Caco-2 (cell line): ENCODE measurements around the gene MNAT1. TPM values are rescaled to one million over a fixed set of nuclear protein-coding genes. Genes with fewer than 3 reads are reported as not detected.

Experiments
- BruUV-seq: library from RNA; stranded (reverse); fragments of 400-500 nt; replicated peaks from 2 replicates; lab custom pipeline; 2021; lab: Mats Ljungman, UMichigan
- CTCF ChIA-PET: fragments of 300-600 bp; sonication (Branson Sonifier 250); formaldehyde crosslinking; loops from one replicate; lab custom pipeline; 2022; ENCODE audit warnings: antibody characterized with exemption; lab: Charles Lee
- POLR2A ChIA-PET: fragments of 300-600 bp; sonication (Branson Sonifier 250); formaldehyde crosslinking; loops from one replicate; lab custom pipeline; 2022; ENCODE audit warnings: antibody characterized with exemption; lab: Charles Lee
- DNase-seq, 2 experiments: peaks; one replicate each; pipeline versions ENCODE4 v3.0.0 to v3.0.0-alpha.2; 2020 to 2022
- H3K27me3 ChIP-seq: replicated peaks from 2 replicates; pipeline ENCODE4 v1.6.0; 2011; ENCODE audit warnings: low read length; ENCODE audit not compliant: control insufficient read depth, insufficient read depth
- H3K36me3 ChIP-seq: 2 replicates; pipeline ENCODE4 v1.5.1; 2011; ENCODE audit warnings: low read length; ENCODE audit not compliant: control insufficient read depth, insufficient read depth
- H3K4me1 ChIP-seq: fragments of 250-450 bp; sonication (Bioruptor Pico); 2 replicates; pipeline ENCODE4 v1.5.1; 2020; ENCODE audit warnings: mild to moderate bottlenecking
- H3K4me3 ChIP-seq: 2 replicates; pipeline ENCODE4 v1.5.1; 2011; ENCODE audit warnings: low read depth, mild to moderate bottlenecking, control low read depth, low read length
- H3K9me3 ChIP-seq: fragments of 250-450 bp; sonication (Bioruptor Pico); 2 replicates; pipeline ENCODE4 v1.5.1; 2020; ENCODE audit warnings: mild to moderate bottlenecking, moderate library complexity
- H3K27ac Mint-ChIP-seq: one replicate; pipeline ENCODE4 v1.8.0; 2022; ENCODE audit warnings: mixed read lengths; ENCODE audit not compliant: unreplicated experiment
- H3K27me3 Mint-ChIP-seq: one replicate; pipeline ENCODE4 v1.8.0; 2022; ENCODE audit warnings: mixed read lengths; ENCODE audit not compliant: insufficient read depth, unreplicated experiment
- H3K36me3 Mint-ChIP-seq: one replicate; pipeline ENCODE4 v1.8.0; 2022; ENCODE audit warnings: mild to moderate bottlenecking, mixed read lengths; ENCODE audit not compliant: insufficient read depth, unreplicated experiment
- H3K4me1 Mint-ChIP-seq: one replicate; pipeline ENCODE4 v1.8.0; 2022; ENCODE audit warnings: low read depth, mixed read lengths; ENCODE audit not compliant: unreplicated experiment
- H3K4me3 Mint-ChIP-seq: one replicate; pipeline ENCODE4 v1.8.0; 2022; ENCODE audit warnings: mild to moderate bottlenecking, moderate library complexity, mixed read lengths; ENCODE audit not compliant: unreplicated experiment
- H3K9me3 Mint-ChIP-seq: one replicate; pipeline ENCODE4 v1.8.0; 2022; ENCODE audit warnings: mixed read lengths; ENCODE audit not compliant: unreplicated experiment
- CTCF ChIP-seq, 2 experiments: fragments of 200-600 bp in 1 of 2; IDR thresholded peaks; 1 replicate in 1 of 2; 2 replicates in 1 of 2; pipeline versions ENCODE4 v1.5.1 to v1.8.0; 2011 to 2022; ENCODE audit warnings: antibody characterized with exemption in 1 of 2, control low read depth in 1 of 2, inconsistent platforms in 1 of 2, low read depth in 1 of 2, low read length in 1 of 2, mild to moderate bottlenecking in 1 of 2, moderate library complexity in 1 of 2; ENCODE audit not compliant: insufficient read depth in 1 of 2, severe bottlenecking in 1 of 2, unreplicated experiment in 1 of 2
- intact Hi-C: fragments of 100-400 bp; cut with micrococcal nuclease; formaldehyde crosslinking; loops from one replicate; pipeline ENCODE4 v1.10.0; 2022; ENCODE audit not compliant: unreplicated experiment
- total RNA-seq: library from RNA; stranded (reverse); gene quantifications from 2 replicates; pipeline ENCODE4 v1.2.3, GENCODE V29; 2022

MNAT1 gene
- total RNA-seq, 1 experiment from 2014 or later = 36.4 TPM

- intact Hi-C loops = no loop called here
- H3K4me3 Mint-ChIP-seq = no peak overlapping the region
- peaks cover 19% of the 10 kb centered on the region for H3K4me1 Mint-ChIP-seq
- H3K36me3 ChIP-seq = no peaks in the 10 kb centered on the region
- CTCF ChIA-PET = no interaction called here
- POLR2A ChIA-PET = no interaction called here
- no peak for TF ChIP-seq CTCF (IDR thresholded peaks at IDR 0.05; ENCODE audit: insufficient read depth in 1 of 2, low read depth in 1 of 2, low read length in 1 of 2, severe bottlenecking in 1 of 2, unreplicated experiment in 1 of 2)
- H3K4me1 ChIP-seq = peaks cover 14% of the 10 kb centered on the region
- no peak overlapping the region for H3K27ac Mint-ChIP-seq
- no peaks in the 10 kb centered on the region for H3K27me3 ChIP-seq
- DNase-seq = peak in 1 of 2 experiments; percentile 30
- no peaks in the 10 kb centered on the region for H3K27me3 Mint-ChIP-seq
- H3K9me3 ChIP-seq = no peaks in the 10 kb centered on the region
- BruUV-seq = no TSS peak
- no peaks in the 10 kb centered on the region for H3K9me3 Mint-ChIP-seq
- H3K36me3 Mint-ChIP-seq = no peaks in the 10 kb centered on the region
- no peak overlapping the region for H3K4me3 ChIP-seq
These were observed 127.7 kb downstream of the MNAT1 start for GRCh38 chr14:60862283-60862682.

- no peaks in the 10 kb centered on the region for H3K36me3 ChIP-seq
- no peak for TF ChIP-seq CTCF (IDR thresholded peaks at IDR 0.05; ENCODE audit: insufficient read depth in 1 of 2, low read depth in 1 of 2, low read length in 1 of 2, severe bottlenecking in 1 of 2, unreplicated experiment in 1 of 2)
- intact Hi-C loops = no loop called here
- no peaks in the 10 kb centered on the region for H3K27me3 Mint-ChIP-seq
- no peaks in the 10 kb centered on the region for H3K27me3 ChIP-seq
- BruUV-seq = no TSS peak
- no peaks in the 10 kb centered on the region for H3K9me3 ChIP-seq
- H3K27ac Mint-ChIP-seq = no peak overlapping the region
- POLR2A ChIA-PET = no interaction called here
- CTCF ChIA-PET = interaction anchor here (0.5 kb wide), 1 partner anchor 550 kb away, joined by 4 read pairs; no protein-coding TSS in a partner anchor
- peaks cover 14% of the 10 kb centered on the region for H3K4me1 ChIP-seq
- no peak overlapping the region for H3K4me3 ChIP-seq
- H3K4me1 Mint-ChIP-seq = peaks cover 19% of the 10 kb centered on the region
- no peak for DNase-seq
- H3K4me3 Mint-ChIP-seq = no peak overlapping the region
- no peaks in the 10 kb centered on the region for H3K9me3 Mint-ChIP-seq
- H3K36me3 Mint-ChIP-seq = no peaks in the 10 kb centered on the region
These were observed 128.7 kb downstream of the MNAT1 start for GRCh38 chr14:60863249-60863648.

GRCh38 chr14:60865378-60866127 lies 131.0 kb downstream of the MNAT1 start:
- Histone ChIP-seq H3K4me3 (no peak overlapping the region), H3K9me3 (no peaks in the 10 kb centered on the region), H3K4me1 (peaks cover 14% of the 10 kb centered on the region), H3K27me3 (no peaks in the 10 kb centered on the region), H3K36me3 (no peaks in the 10 kb centered on the region)
- Mint-ChIP-seq H3K4me1 (peaks cover 19% of the 10 kb centered on the region), H3K27me3 (no peaks in the 10 kb centered on the region), H3K36me3 (no peaks in the 10 kb centered on the region), H3K9me3 (no peaks in the 10 kb centered on the region), H3K27ac (no peak overlapping the region), H3K4me3 (no peak overlapping the region)
- POLR2A ChIA-PET = no interaction called here
- CTCF ChIA-PET = no interaction called here
- no peak for TF ChIP-seq CTCF (IDR thresholded peaks at IDR 0.05; ENCODE audit: insufficient read depth in 1 of 2, low read depth in 1 of 2, low read length in 1 of 2, severe bottlenecking in 1 of 2, unreplicated experiment in 1 of 2)
- intact Hi-C loops = no loop called here
- no TSS peak for BruUV-seq
- no peak for DNase-seq
